ENCODE data around the gene CEACAM21. TPM values are rescaled to one million over a fixed set of nuclear protein-coding genes. Genes with fewer than 3 reads are reported as not detected.

CEACAM21 gene
- total RNA-seq, 4 donors from 2014 or later = 1.7 to 9.9 (median 2.5) TPM; not detected in 1

DNA sequence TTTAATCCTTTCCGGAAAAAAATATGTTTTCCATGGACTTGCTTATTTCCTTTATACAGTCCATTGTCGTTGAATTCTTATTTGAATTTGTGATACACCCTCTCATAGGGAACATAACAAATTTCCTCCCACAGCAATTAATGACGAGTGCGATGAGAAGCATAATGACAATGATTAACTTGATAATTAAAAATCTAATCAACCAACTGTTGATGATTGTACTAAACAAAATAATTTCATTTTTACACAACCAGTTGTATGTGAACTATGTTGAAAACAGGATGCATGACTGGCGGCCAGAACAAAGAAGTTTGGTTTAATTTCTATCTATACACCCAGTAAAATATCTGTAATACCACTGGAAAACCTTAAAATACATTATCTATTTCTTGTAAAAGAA lies 26.1 kb upstream of the CEACAM21 start:
- Histone ChIP-seq H3K4me1 (peaks cover 0 to 13% (median 2%) of the 10 kb centered on the region in 4 donors), H3K27ac (peak overlapping the region; percentile 62 to 82 (median 70)), H3K27me3 (no peaks in the 10 kb centered on the region), H3K4me3 (peak overlapping the region; percentile 37 to 52 (median 40)), H3K36me3 (no peaks in the 10 kb centered on the region), H3K9me3 (no peaks in the 10 kb centered on the region)
- TF ChIP-seq POLR2A (IDR thresholded peaks at IDR 0.05) = no peak
- DNase-seq = no peak

DNA sequence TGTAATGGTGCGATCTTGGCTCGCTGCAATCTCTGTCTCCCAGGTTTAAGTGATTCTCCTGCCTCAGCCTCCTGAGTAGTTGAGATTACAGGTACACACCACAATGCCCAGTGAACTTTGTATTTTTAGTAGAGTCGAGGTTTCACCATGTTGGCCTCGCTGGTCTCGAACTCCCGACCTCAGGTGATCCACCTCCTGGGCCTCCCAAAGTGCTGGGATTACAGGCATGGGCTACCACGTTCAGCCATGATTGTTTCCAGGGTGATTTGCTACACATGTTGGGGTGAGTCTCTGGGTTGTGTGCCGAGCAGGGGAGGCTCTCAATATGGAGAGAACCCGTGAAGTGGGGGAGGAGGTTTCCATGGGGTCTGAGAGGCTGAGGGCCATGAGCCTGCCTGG lies 24.8 kb upstream of the CEACAM21 start:
- peak overlapping the region; percentile 51 to 82 (median 74) for H3K27ac ChIP-seq

DNA sequence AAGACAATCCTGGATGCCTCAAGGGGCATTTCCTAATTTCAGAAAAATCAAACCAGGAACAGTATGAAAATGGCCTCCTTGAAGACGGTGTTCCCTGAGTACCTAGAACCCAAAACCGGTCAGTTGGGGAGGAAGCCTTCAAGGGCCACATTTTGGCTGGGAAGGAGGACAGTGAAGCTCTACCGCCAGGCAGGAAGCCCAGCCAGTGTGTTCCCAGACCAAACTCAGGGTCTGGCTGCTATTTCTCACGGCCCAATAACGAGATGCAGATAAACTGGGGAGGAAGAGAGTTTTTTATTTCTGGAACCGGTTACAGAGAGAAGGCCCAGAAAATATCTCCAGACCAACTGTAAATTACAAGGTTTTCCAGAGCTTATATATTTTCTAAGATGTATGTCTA lies 24.3 kb upstream of the CEACAM21 start:
- Histone ChIP-seq H3K27ac (peak overlapping the region; percentile 51 to 82 (median 74)), H3K4me1 (peaks cover 0 to 16% (median 2%) of the 10 kb centered on the region in 4 donors), H3K4me3 (peak overlapping the region; percentile 37 to 52 (median 40)), H3K36me3 (no peaks in the 10 kb centered on the region), H3K9me3 (no peaks in the 10 kb centered on the region), H3K27me3 (no peaks in the 10 kb centered on the region)
- DNase-seq = no peak
- TF ChIP-seq, protein P1, sequence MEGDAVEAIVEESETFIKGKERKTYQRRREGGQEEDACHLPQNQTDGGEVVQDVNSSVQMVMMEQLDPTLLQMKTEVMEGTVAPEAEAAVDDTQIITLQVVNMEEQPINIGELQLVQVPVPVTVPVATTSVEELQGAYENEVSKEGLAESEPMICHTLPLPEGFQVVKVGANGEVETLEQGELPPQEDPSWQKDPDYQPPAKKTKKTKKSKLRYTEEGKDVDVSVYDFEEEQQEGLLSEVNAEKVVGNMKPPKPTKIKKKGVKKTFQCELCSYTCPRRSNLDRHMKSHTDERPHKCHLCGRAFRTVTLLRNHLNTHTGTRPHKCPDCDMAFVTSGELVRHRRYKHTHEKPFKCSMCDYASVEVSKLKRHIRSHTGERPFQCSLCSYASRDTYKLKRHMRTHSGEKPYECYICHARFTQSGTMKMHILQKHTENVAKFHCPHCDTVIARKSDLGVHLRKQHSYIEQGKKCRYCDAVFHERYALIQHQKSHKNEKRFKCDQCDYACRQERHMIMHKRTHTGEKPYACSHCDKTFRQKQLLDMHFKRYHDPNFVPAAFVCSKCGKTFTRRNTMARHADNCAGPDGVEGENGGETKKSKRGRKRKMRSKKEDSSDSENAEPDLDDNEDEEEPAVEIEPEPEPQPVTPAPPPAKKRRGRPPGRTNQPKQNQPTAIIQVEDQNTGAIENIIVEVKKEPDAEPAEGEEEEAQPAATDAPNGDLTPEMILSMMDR (IDR thresholded peaks at IDR 0.05) = no peak
- TF ChIP-seq POLR2A (IDR thresholded peaks at IDR 0.05) = no peak

More for the DNA sequence above, 24.8 kb upstream of the CEACAM21 start:
- Histone ChIP-seq H3K4me1 (peaks cover 0 to 16% (median 2%) of the 10 kb centered on the region in 4 donors), H3K27me3 (no peaks in the 10 kb centered on the region), H3K36me3 (no peaks in the 10 kb centered on the region), H3K9me3 (no peaks in the 10 kb centered on the region), H3K4me3 (peak overlapping the region; percentile 37 to 52 (median 40))
- DNase-seq = no peak
- TF ChIP-seq POLR2A (IDR thresholded peaks at IDR 0.05) = no peak
- TF ChIP-seq, protein P1 (IDR thresholded peaks at IDR 0.05) = no peak

DNA sequence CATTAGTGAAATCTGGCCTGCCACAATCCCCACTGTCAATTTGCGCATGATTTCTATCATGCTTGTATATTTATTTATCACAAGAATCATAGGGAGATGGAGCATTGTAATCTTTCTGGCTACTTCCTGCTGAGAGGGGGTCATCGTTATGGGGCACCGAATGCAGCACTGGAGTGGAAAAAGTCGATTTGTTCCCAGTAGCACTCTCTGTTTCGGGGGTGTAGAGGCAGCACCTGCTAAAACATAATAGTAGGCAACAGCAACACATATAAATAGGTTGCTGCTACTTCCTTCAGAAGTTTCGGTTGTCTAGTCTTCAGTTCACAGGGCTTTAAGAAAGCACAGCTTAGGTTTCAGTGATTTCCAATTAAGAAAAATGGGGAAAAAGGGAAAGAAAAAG lies 23.4 kb upstream of the CEACAM21 start:
- Histone ChIP-seq H3K36me3 (no peaks in the 10 kb centered on the region), H3K4me1 (peaks cover 0 to 16% (median 2%) of the 10 kb centered on the region in 4 donors), H3K9me3 (no peaks in the 10 kb centered on the region), H3K27me3 (no peaks in the 10 kb centered on the region), H3K4me3 (peak overlapping the region; percentile 25 to 52 (median 38)), H3K27ac (peak overlapping the region; percentile 51 to 82 (median 74))
- DNase-seq = peak in 2 of 3 donors; percentile 62 to 78
- TF ChIP-seq, protein P1 (IDR thresholded peaks at IDR 0.05) = no peak
- TF ChIP-seq POLR2A (IDR thresholded peaks at IDR 0.05) = no peak

DNA sequence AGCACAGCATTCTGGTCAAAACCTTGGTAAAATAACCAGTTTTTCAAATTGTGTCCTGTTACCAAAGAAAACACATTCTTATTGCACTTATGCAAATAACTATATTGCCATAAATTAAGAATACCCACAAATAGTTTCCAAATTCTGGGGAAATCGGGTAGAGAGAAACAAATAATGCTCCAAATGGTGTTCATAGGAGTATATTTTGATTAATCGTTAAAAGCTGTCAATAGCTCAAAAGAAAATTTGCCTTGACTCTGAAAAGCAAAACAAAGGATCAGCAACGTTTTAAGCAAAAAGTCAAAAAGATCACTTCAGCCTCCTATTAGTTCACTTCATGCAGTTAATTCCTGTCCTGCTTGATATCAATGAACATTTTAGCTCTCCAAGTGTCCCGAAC lies 22.2 kb upstream of the CEACAM21 start:
- peaks cover 0 to 12% (median 2%) of the 10 kb centered on the region in 4 donors for H3K4me1 ChIP-seq
- H3K27ac ChIP-seq = peak overlapping the region in 3 of 4 donors; percentile 49 to 82 (median 76)
- TF ChIP-seq POLR2A (IDR thresholded peaks at IDR 0.05) = no peak
- TF ChIP-seq, protein P1 (IDR thresholded peaks at IDR 0.05) = no peak
- H3K27me3 ChIP-seq = no peaks in the 10 kb centered on the region
- DNase-seq = no peak
- no peaks in the 10 kb centered on the region for H3K9me3 ChIP-seq
- H3K4me3 ChIP-seq = no peak overlapping the region
- no peaks in the 10 kb centered on the region for H3K36me3 ChIP-seq

DNA sequence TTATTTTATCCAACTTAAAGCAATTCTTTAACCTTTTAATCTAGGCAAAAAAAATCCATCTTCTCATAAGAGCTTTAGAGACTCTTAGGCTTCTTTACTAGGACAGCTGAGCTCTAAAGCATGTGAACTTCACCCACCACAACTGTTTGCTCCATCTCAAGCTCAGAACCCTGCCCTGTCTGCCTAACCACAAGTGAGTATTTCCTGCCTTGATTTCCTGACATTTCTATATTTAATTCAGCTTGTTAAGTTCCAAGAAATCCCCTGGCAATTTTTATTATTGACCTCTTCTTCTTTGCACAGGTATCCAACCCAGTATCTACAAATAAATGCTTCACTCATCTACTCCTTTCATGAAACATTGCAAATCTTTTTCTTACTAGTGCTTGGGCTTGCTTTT lies 21.1 kb upstream of the CEACAM21 start:
- H3K4me3 ChIP-seq = no peak overlapping the region
- TF ChIP-seq, protein P1 (IDR thresholded peaks at IDR 0.05) = no peak
- no peak for TF ChIP-seq POLR2A (IDR thresholded peaks at IDR 0.05)
- H3K4me1 ChIP-seq = peaks cover 0 to 14% (median 2%) of the 10 kb centered on the region in 4 donors
- no peaks in the 10 kb centered on the region for H3K36me3 ChIP-seq
- H3K27ac ChIP-seq = peak overlapping the region in 1 of 4 donors; percentile 42
- H3K9me3 ChIP-seq = no peaks in the 10 kb centered on the region
- no peaks in the 10 kb centered on the region for H3K27me3 ChIP-seq
- peak in 1 of 3 donors; percentile 66 for DNase-seq

All from Peyer's patch (tissue), 4 donors.